PC-9 (cell line): Measurements from ENCODE around the gene DLG2. TPM values are rescaled to one million over a fixed set of nuclear protein-coding genes. Genes with fewer than 3 reads are reported as not detected.

ENCODE experiments used
- BruUV-seq: library from RNA; stranded (reverse); fragments of 400-500 nt; replicated peaks from 2 replicates; lab custom pipeline; 2021; lab: Mats Ljungman, UMichigan
- CTCF ChIA-PET: fragments of 300-600 bp; sonication (Branson Sonifier 250); formaldehyde crosslinking; loops from one replicate; lab custom pipeline; 2022; ENCODE audit warnings: antibody characterized with exemption; lab: Charles Lee
- POLR2A ChIA-PET: fragments of 300-600 bp; sonication (Branson Sonifier 250); formaldehyde crosslinking; loops from one replicate; lab custom pipeline; 2022; ENCODE audit warnings: antibody characterized with exemption; ENCODE audit not compliant: unreplicated experiment; lab: Charles Lee
- DNase-seq, 2 experiments: peaks; one replicate each; pipeline versions ENCODE4 v3.0.0 to v3.0.0-alpha.2; 2015 to 2022; ENCODE audit warnings: mixed read lengths in 1 of 2
- H2AFZ ChIP-seq: fragments of 200-600 bp; sonication (generic); 2 replicates; pipeline ENCODE4 v1.8.1; 2017; ENCODE audit warnings: antibody characterized with exemption
- H3F3A ChIP-seq: fragments of 200-600 bp; sonication (generic); 2 replicates; pipeline ENCODE4 v1.8.1; 2017; ENCODE audit warnings: antibody characterized with exemption, mild to moderate bottlenecking, low read depth; ENCODE audit not compliant: insufficient read depth
- H3K27ac ChIP-seq: fragments of 200-600 bp; sonication (generic); 2 replicates; pipeline ENCODE4 v1.6.1; 2016; ENCODE audit warnings: mixed run types
- H3K27me3 ChIP-seq: fragments of 200-600 bp; sonication (generic); 2 replicates; pipeline ENCODE4 v1.6.1; 2016; ENCODE audit warnings: low read depth, mixed run types; ENCODE audit not compliant: insufficient read depth
- H3K36me3 ChIP-seq: fragments of 200-600 bp; sonication (generic); 2 replicates; pipeline ENCODE4 v1.6.1; 2016; ENCODE audit warnings: low read depth, mixed run types
- H3K4me1 ChIP-seq: fragments of 200-600 bp; sonication (generic); replicated peaks from 2 replicates; pipeline ENCODE4 v1.6.1; 2016; ENCODE audit warnings: mixed run types; ENCODE audit not compliant: insufficient read depth
- H3K4me2 ChIP-seq: fragments of 200-600 bp; sonication (generic); 2 replicates; pipeline ENCODE4 v1.6.1; 2017; ENCODE audit warnings: mixed run types
- H3K4me3 ChIP-seq: fragments of 200-600 bp; sonication (generic); 2 replicates; pipeline ENCODE4 v1.6.1; 2016; ENCODE audit warnings: mixed run types
- H3K79me2 ChIP-seq: fragments of 200-600 bp; sonication (generic); 2 replicates; pipeline ENCODE4 v1.6.1; 2017; ENCODE audit warnings: low read depth, mixed run types
- H3K9me2 ChIP-seq: fragments of 200-600 bp; sonication (generic); 2 replicates; pipeline ENCODE4 v1.8.1; 2017; ENCODE audit warnings: mild to moderate bottlenecking; ENCODE audit not compliant: insufficient read depth
- H3K9me3 ChIP-seq: fragments of 200-600 bp; sonication (generic); 2 replicates; pipeline ENCODE4 v1.8.1; 2016; ENCODE audit warnings: low read depth; ENCODE audit not compliant: insufficient read depth
- H4K20me1 ChIP-seq: fragments of 200-600 bp; sonication (generic); 2 replicates; pipeline ENCODE4 v1.8.1; 2017; ENCODE audit not compliant: insufficient read depth
- CTCF ChIP-seq: fragments of 200-600 bp; sonication (generic); conservative IDR thresholded peaks from 2 replicates; pipeline ENCODE4 v1.6.1; 2017; ENCODE audit warnings: mixed run types, antibody characterized with exemption, mild to moderate bottlenecking, moderate library complexity
- EZH2 ChIP-seq: fragments of 200-600 bp; sonication (generic); IDR thresholded peaks from 2 replicates; pipeline ENCODE4 v1.8.0; 2017; ENCODE audit warnings: antibody characterized with exemption, low read depth
- intact Hi-C: fragments of 100-400 bp; cut with micrococcal nuclease; formaldehyde crosslinking; loops from one replicate; pipeline ENCODE4 v1.10.0; 2022; ENCODE audit not compliant: unreplicated experiment
- total RNA-seq: library from RNA; stranded (reverse); gene quantifications from 2 replicates; pipeline ENCODE4 v1.2.3, GENCODE V29; 2021

Gene DLG2
- total RNA-seq, 1 experiment from 2014 or later: 6.4 TPM

- TF ChIP-seq CTCF (no peak), EZH2 (no peak)
- intact Hi-C loops: no loop called here
- CTCF ChIA-PET: no interaction called here
Observed at GRCh38 chr11:83694191-83694910, 1932.8 kb downstream of the DLG2 start.

DNA sequence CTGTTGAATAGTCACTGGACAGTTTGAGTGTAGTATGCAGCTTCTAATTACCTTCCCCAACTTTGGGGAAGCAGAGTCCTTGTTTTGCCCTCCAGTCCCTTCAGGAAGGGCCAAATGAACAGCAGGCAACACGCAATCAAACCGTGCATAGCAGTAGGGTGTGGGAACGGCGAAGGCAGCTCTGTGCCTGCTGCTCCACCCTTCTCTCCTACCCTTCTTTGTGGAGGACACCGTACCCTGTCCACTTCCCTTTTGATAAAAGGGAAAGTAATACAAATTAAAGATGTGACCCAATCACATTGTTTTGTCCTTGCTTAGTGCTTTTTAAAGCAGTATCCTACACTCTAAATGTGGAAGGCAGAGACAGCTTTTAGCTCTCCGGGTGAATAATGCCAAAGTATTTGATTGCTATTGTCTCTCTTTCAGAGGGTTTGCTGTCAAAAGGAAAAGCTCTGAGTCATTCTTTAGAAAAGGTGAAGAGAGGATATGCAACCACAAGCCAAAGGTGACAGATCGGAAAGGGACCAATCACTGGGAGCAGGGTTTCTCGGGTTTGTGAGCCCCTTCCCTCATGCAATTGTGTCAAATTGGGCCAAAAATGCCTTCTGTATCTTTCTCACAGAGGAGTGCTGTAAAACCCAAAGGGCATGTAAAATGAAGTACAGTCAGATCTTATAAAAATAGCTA is 1933.7 kb downstream of the DLG2 start:
- no peak overlapping the region for H3K4me3 ChIP-seq
- no peak for DNase-seq
- H3F3A ChIP-seq: no peaks in the 10 kb centered on the region
- H3K9me2 ChIP-seq: no peaks in the 10 kb centered on the region
- CTCF ChIA-PET: no interaction called here
- BruUV-seq: no TSS peak
- no peak overlapping the region for H3K4me2 ChIP-seq
- TF ChIP-seq CTCF (no peak), EZH2 (no peak)
- intact Hi-C loops: no loop called here
- no peak overlapping the region for H3K27ac ChIP-seq
- no peaks in the 10 kb centered on the region for H3K4me1 ChIP-seq
- no peaks in the 10 kb centered on the region for H3K27me3 ChIP-seq
- H4K20me1 ChIP-seq: no peaks in the 10 kb centered on the region
- H3K79me2 ChIP-seq: no peaks in the 10 kb centered on the region
- POLR2A ChIA-PET: no interaction called here
- H3K9me3 ChIP-seq: no peaks in the 10 kb centered on the region
- 0 out of 2 replicates have a peak overlapping the region, but pooled peaks have one; percentile 9 for H2AFZ ChIP-seq
- H3K36me3 ChIP-seq: no peaks in the 10 kb centered on the region

More at GRCh38 chr11:83694191-83694910, 1932.8 kb downstream of the DLG2 start:
- Histone ChIP-seq H3K79me2 (no peaks in the 10 kb centered on the region), H2AFZ (no peak overlapping the region), H3K4me2 (no peak overlapping the region), H3K9me2 (no peaks in the 10 kb centered on the region), H3F3A (no peaks in the 10 kb centered on the region), H3K36me3 (no peaks in the 10 kb centered on the region), H3K9me3 (no peaks in the 10 kb centered on the region), H4K20me1 (no peaks in the 10 kb centered on the region), H3K4me3 (no peak overlapping the region), H3K27me3 (no peaks in the 10 kb centered on the region), H3K27ac (no peak overlapping the region), H3K4me1 (no peaks in the 10 kb centered on the region)
- DNase-seq: no peak
- no TSS peak for BruUV-seq
- POLR2A ChIA-PET: no interaction called here

DNA sequence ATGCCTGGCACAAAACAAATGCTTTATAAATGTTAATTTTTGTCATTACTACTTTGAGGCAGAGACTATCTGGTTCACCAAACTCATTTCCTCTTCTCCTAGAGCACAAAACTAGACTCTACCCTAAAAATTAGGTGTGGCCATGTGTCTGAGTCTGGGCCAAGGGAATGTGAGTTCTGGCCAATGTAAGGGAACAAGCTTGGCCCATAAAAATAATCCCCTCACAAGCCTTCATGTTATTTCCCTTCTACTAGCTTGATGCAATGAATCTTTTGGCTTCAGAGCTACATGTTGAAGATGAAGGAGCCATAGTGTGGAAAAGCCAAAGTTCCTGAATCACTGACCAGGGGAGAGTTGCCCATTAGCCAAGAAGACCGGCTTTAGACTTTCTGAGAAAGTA is 1934.5 kb downstream of the DLG2 start:
- Histone ChIP-seq H3F3A (no peaks in the 10 kb centered on the region), H4K20me1 (no peaks in the 10 kb centered on the region), H3K79me2 (no peaks in the 10 kb centered on the region), H3K27ac (no peak overlapping the region), H3K4me3 (no peak overlapping the region), H3K36me3 (no peaks in the 10 kb centered on the region), H3K9me3 (no peaks in the 10 kb centered on the region), H2AFZ (no peak overlapping the region), H3K27me3 (no peaks in the 10 kb centered on the region), H3K4me2 (no peak overlapping the region), H3K4me1 (no peaks in the 10 kb centered on the region), H3K9me2 (no peaks in the 10 kb centered on the region)
- POLR2A ChIA-PET: no interaction called here
- no peak for DNase-seq
- CTCF ChIA-PET: no interaction called here
- intact Hi-C loops: no loop called here
- TF ChIP-seq CTCF (no peak), EZH2 (no peak)
- no TSS peak for BruUV-seq
